IMR-90 (cell line): ENCODE data around the gene ORC2. TPM values are rescaled to one million over a fixed set of nuclear protein-coding genes. Genes with fewer than 3 reads are reported as not detected.

Experiments
- ATAC-seq: fragments of 200-7000 bp; cut with Tn5 transposase; 2 replicates; pipeline ENCODE4 v1.9.1; 2020; ENCODE audit warnings: low read depth, mild to moderate bottlenecking, moderate library complexity
- BruUV-seq: library from RNA; stranded (reverse); fragments of 400-500 nt; replicated peaks from 2 replicates; lab custom pipeline; 2021; lab: Mats Ljungman, UMichigan
- CTCF ChIA-PET: fragments of 300-600 bp; formaldehyde crosslinking; extraction: SDS; loops from one replicate; lab custom pipeline; 2021; ENCODE audit warnings: antibody characterized with exemption; lab: Yijun Ruan, JAX
- POLR2A ChIA-PET: fragments of 300-600 bp; sonication (Branson Sonifier 250); formaldehyde crosslinking; loops from one replicate; lab custom pipeline; 2022; ENCODE audit warnings: antibody characterized with exemption; ENCODE audit not compliant: unreplicated experiment; lab: Charles Lee
- DNase-seq: peaks from one replicate; pipeline ENCODE4 v3.0.0; 2013
- H2AFZ ChIP-seq: replicated peaks from 2 replicates; pipeline ENCODE3; 2013; ENCODE audit warnings: low read length, mild to moderate bottlenecking; ENCODE audit not compliant: poor library complexity
- H2AK5ac ChIP-seq: 2 replicates; pipeline ENCODE4 v1.6.1; 2013; ENCODE audit warnings: low read depth, low read length, inconsistent platforms
- H2AK9ac ChIP-seq: replicated peaks from 2 replicates; pipeline ENCODE3; 2013; ENCODE audit warnings: mild to moderate bottlenecking, low read depth, low read length, moderate library complexity; ENCODE audit not compliant: poor library complexity
- H2BK120ac ChIP-seq: 2 replicates; pipeline ENCODE4 v1.6.1; 2013; ENCODE audit warnings: low read depth, low read length, inconsistent platforms
- H2BK15ac ChIP-seq: 3 replicates; pipeline ENCODE4 v1.6.1; 2013; ENCODE audit warnings: low read depth, low read length, inconsistent platforms
- H2BK20ac ChIP-seq: 2 replicates; pipeline ENCODE4 v1.6.1; 2013; ENCODE audit warnings: low read depth, mild to moderate bottlenecking, inconsistent platforms, low read length, moderate library complexity
- H2BK5ac ChIP-seq: 2 replicates; pipeline ENCODE4 v1.6.1; 2013; ENCODE audit warnings: mild to moderate bottlenecking, low read depth, low read length, inconsistent platforms; ENCODE audit not compliant: poor library complexity, severe bottlenecking
- H3K14ac ChIP-seq: replicated peaks from 2 replicates; pipeline ENCODE4 v1.6.1; 2013; ENCODE audit warnings: low read depth, low read length, inconsistent platforms
- H3K18ac ChIP-seq: 2 replicates; pipeline ENCODE4 v1.6.1; 2013; ENCODE audit warnings: low read depth, low read length, control low read depth
- H3K23ac ChIP-seq: 2 replicates; pipeline ENCODE4 v1.6.1; 2013; ENCODE audit warnings: low read depth, low read length, inconsistent platforms
- H3K27ac ChIP-seq: 2 replicates; pipeline ENCODE4 v1.5.1; 2013; ENCODE audit warnings: mild to moderate bottlenecking, control low read depth, low read length; ENCODE audit not compliant: insufficient read depth
- H3K27me3 ChIP-seq: 2 replicates; pipeline ENCODE4 v1.6.1; 2013; ENCODE audit warnings: low read length; ENCODE audit not compliant: control insufficient read depth, insufficient read depth
- H3K36me3 ChIP-seq: 2 replicates; pipeline ENCODE4 v1.6.1; 2013; ENCODE audit warnings: low read length, mixed read lengths; ENCODE audit not compliant: control insufficient read depth, insufficient read depth
- H3K4ac ChIP-seq: 2 replicates; pipeline ENCODE4 v1.6.1; 2013; ENCODE audit warnings: low read depth, low read length, inconsistent platforms
- H3K4me1 ChIP-seq: 2 replicates; pipeline ENCODE4 v1.6.1; 2013; ENCODE audit warnings: low read length, mixed read lengths; ENCODE audit not compliant: control insufficient read depth, insufficient read depth
- H3K4me2 ChIP-seq: 2 replicates; pipeline ENCODE4 v1.6.1; 2013; ENCODE audit warnings: low read depth, mild to moderate bottlenecking, control low read depth, low read length, moderate library complexity
- H3K4me3 ChIP-seq: 2 replicates; pipeline ENCODE4 v1.5.1; 2013; ENCODE audit warnings: low read depth, mild to moderate bottlenecking, control low read depth, low read length, moderate library complexity; ENCODE audit not compliant: insufficient read depth
- H3K56ac ChIP-seq: 2 replicates; pipeline ENCODE4 v1.6.1; 2013; ENCODE audit warnings: low read length, inconsistent platforms; ENCODE audit not compliant: insufficient read depth; ENCODE audit errors: extremely low read depth
- H3K79me1 ChIP-seq, 2 experiments: 2 replicates each; pipeline ENCODE4 v1.6.1; 2013; ENCODE audit warnings: low read length in 2 of 2, inconsistent platforms in 1 of 2, low read depth in 1 of 2
- H3K9ac ChIP-seq: 2 replicates; pipeline ENCODE4 v1.6.1; 2013; ENCODE audit warnings: low read depth, low read length, control low read depth
- H3K9me1 ChIP-seq: 2 replicates; pipeline ENCODE4 v1.6.1; 2013; ENCODE audit warnings: low read length, inconsistent platforms; ENCODE audit not compliant: insufficient read depth
- H3K9me3 ChIP-seq: 2 replicates; pipeline ENCODE4 v1.6.1; 2013; ENCODE audit warnings: low read length; ENCODE audit not compliant: control insufficient read depth, insufficient read depth
- H4K20me1 ChIP-seq: 2 replicates; pipeline ENCODE4 v1.6.1; 2013; ENCODE audit warnings: low read length, inconsistent platforms; ENCODE audit not compliant: insufficient read depth
- H4K5ac ChIP-seq: 2 replicates; pipeline ENCODE4 v1.6.1; 2013; ENCODE audit warnings: mild to moderate bottlenecking, low read depth, low read length, control low read depth
- H4K8ac ChIP-seq, 2 experiments: 2 replicates each; pipeline ENCODE4 v1.6.1; 2013; ENCODE audit warnings: low read depth in 2 of 2, low read length in 2 of 2, control low read depth in 1 of 2, inconsistent platforms in 1 of 2
- H4K91ac ChIP-seq: 2 replicates; pipeline ENCODE4 v1.6.1; 2013; ENCODE audit warnings: low read depth, low read length, inconsistent platforms; ENCODE audit not compliant: insufficient read depth
- BHLHE40 ChIP-seq: fragments of 150-350 bp; IDR thresholded peaks from 2 replicates; pipeline ENCODE4 v1.6.1; 2016; ENCODE audit warnings: mild to moderate bottlenecking, low read depth, low read length
- CEBPB ChIP-seq: IDR thresholded peaks from 2 replicates; pipeline ENCODE4 v1.6.1; 2012; ENCODE audit warnings: low read depth, low read length, improper control_type of control experiment
- CHD1 ChIP-seq: IDR thresholded peaks from 2 replicates; pipeline ENCODE4 v1.6.1; 2012; ENCODE audit warnings: low read depth, low read length, improper control_type of control experiment
- FOS ChIP-seq: fragments of 150-350 bp; IDR thresholded peaks from 2 replicates; pipeline ENCODE4 v1.6.1; 2016; ENCODE audit warnings: low read depth, low read length
- MAFK ChIP-seq: IDR thresholded peaks from 2 replicates; pipeline ENCODE4 v1.6.1; 2012; ENCODE audit warnings: low read depth, low read length, improper control_type of control experiment
- MAZ ChIP-seq: IDR thresholded peaks from 2 replicates; pipeline ENCODE4 v1.6.1; 2012; ENCODE audit warnings: low read depth, mild to moderate bottlenecking, low read length, improper control_type of control experiment, moderate library complexity, borderline replicate concordance
- MXI1 ChIP-seq: IDR thresholded peaks from 2 replicates; pipeline ENCODE4 v1.6.1; 2012; ENCODE audit warnings: low read depth, mild to moderate bottlenecking, low read length, moderate library complexity, borderline replicate concordance
- NFE2L2 ChIP-seq: fragments of 150-350 bp; IDR thresholded peaks from 2 replicates; pipeline ENCODE4 v1.6.1; 2016; ENCODE audit warnings: low read depth, mild to moderate bottlenecking, low read length
- POLR2A ChIP-seq: IDR thresholded peaks from 2 replicates; pipeline ENCODE4 v1.6.1; 2012; ENCODE audit warnings: mild to moderate bottlenecking, low read depth, low read length
- RAD21 ChIP-seq: IDR thresholded peaks from 2 replicates; pipeline ENCODE4 v1.6.1; 2012; ENCODE audit warnings: low read length, improper control_type of control experiment
- RCOR1 ChIP-seq: IDR thresholded peaks from 2 replicates; pipeline ENCODE4 v1.6.1; 2012; ENCODE audit warnings: mild to moderate bottlenecking, low read length, improper control_type of control experiment; ENCODE audit not compliant: insufficient replicate concordance
- RFX5 ChIP-seq: IDR thresholded peaks from 2 replicates; pipeline ENCODE4 v1.8.0; 2012; ENCODE audit warnings: low read depth, mild to moderate bottlenecking, low read length, moderate library complexity
- SMC3 ChIP-seq: fragments of 150-350 bp; IDR thresholded peaks from 2 replicates; pipeline ENCODE4 v1.6.1; 2016; ENCODE audit warnings: low read depth, mild to moderate bottlenecking, antibody characterized with exemption, low read length, moderate library complexity
- WGBS, 2 experiments: methylation state at CpG; one replicate each; pipeline versions ENCODE4 v1.1.5 to v1.1.7; 2013; ENCODE audit warnings: missing lambda C conversion rate in 2 of 2; ENCODE audit not compliant: insufficient read length in 1 of 2; ENCODE audit errors: extremely low coverage in 2 of 2; 5-methylcytosine and 5-hydroxymethylcytosine counted together
- dilution Hi-C: fragments of 300-500 bp; cut with HindIII; formaldehyde crosslinking; loops from one replicate; pipeline ENCODE4 v1.14.3; 2018; ENCODE audit warnings: low sequenced_read_pairs; ENCODE audit not compliant: unreplicated experiment
- in situ Hi-C: fragments of 300-500 bp; cut with MboI; formaldehyde crosslinking; loops from 3 replicates; pipeline ENCODE4 v1.14.3; 2019; ENCODE audit warnings: low sequenced_read_pairs, inconsistent platforms, mixed read lengths
- intact Hi-C: fragments of 100-400 bp; cut with micrococcal nuclease; formaldehyde crosslinking; loops from 2 replicates; pipeline ENCODE4 v1.10.0; 2022
- polyA plus RNA-seq, 3 experiments: library from polyadenylated mRNA; depleted of rRNA; stranded (reverse); fragments of >200 nt; gene quantifications; 2 replicates each; pipeline ENCODE4 v1.2.3, GENCODE V29; 2012; ENCODE audit warnings: low replicate concordance in 1 of 3
- total RNA-seq: library from RNA; depleted of rRNA; stranded (reverse); fragments of >200 nt; gene quantifications from 2 replicates; pipeline ENCODE4 v1.2.3, GENCODE V29; 2012
- TF ChIP-seq, protein P1 (sequence below): conservative IDR thresholded peaks from 2 replicates; pipeline ENCODE4 v1.5.1; 2012; ENCODE audit warnings: mild to moderate bottlenecking, low read depth, low read length, improper control_type of control experiment
- TF ChIP-seq, protein P2 (sequence below): fragments of 150-350 bp; IDR thresholded peaks from 2 replicates; pipeline ENCODE4 v1.6.1; 2017; ENCODE audit warnings: mild to moderate bottlenecking, antibody characterized with exemption, low read length, low read depth
- TF ChIP-seq, protein P3 (sequence below): fragments of 150-350 bp; IDR thresholded peaks from 2 replicates; pipeline ENCODE4 v1.6.1; 2016; ENCODE audit warnings: low read depth, mild to moderate bottlenecking, low read length, moderate library complexity, borderline replicate concordance

The ORC2 gene
- total and polyA plus RNA-seq, 2 of the 4 experiments (the other 2 are of a cell fraction), result 4.4 to 10.0 TPM

DNA sequence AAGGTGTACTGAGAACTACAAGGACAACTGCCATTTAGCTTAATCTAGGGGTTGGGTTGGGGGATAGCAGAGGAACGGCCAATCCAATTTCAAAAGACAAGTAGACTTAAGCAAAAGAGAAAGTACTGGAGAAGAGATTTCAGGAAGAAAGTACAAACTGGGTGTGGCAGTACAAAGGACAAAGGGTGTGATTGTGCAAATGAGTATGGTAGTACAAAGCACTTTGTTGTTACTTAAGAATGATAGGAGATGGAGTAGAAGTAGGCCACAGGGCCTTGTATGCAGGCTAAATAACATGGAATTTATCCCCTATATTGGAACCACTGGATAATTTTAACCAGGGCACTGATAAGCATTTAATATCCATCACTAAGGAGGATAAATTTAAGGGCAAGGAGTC, 4.7 kb upstream of the ORC2 start:
- H3K9me1 ChIP-seq, result peaks cover 3% of the 10 kb centered on the region; the same call in 1 of the 2 replicates
- H4K5ac ChIP-seq, result no peak overlapping the region
- no peak overlapping the region for H3K18ac ChIP-seq
- H2BK15ac ChIP-seq, result no peak overlapping the region
- H4K20me1 ChIP-seq, result no peaks in the 10 kb centered on the region
- H2AK9ac ChIP-seq, result no peak overlapping the region
- ATAC-seq (no peak), DNase-seq (no peak)
- POLR2A ChIA-PET, result no interaction called here
- H3K4ac ChIP-seq, result no peak overlapping the region
- peaks cover 3% of the 10 kb centered on the region; the same call in 1 of the 2 replicates for H3K4me1 ChIP-seq
- H3K9me3 ChIP-seq, result no peaks in the 10 kb centered on the region
- H3K9ac ChIP-seq, result no peak overlapping the region
- H3K79me1 ChIP-seq, result peaks cover 0 to 25% of the 10 kb centered on the region in 2 experiments; a peak in 3 of 4 replicates
- H4K91ac ChIP-seq, result no peak overlapping the region
- no peak overlapping the region for H2AFZ ChIP-seq
- CTCF ChIA-PET, result interaction anchor here (1.1 kb wide), 1 partner anchor 13 kb away, joined by 3 read pairs; no protein-coding TSS in a partner anchor
- dilution Hi-C loops (no loop called here), intact Hi-C loops (no loop called here), in situ Hi-C loops (no loop called here)
- H3K4me2 ChIP-seq, result no peak overlapping the region
- no peak overlapping the region for H3K23ac ChIP-seq
- H3K27ac ChIP-seq, result no peak overlapping the region
- H2BK120ac ChIP-seq, result no peak overlapping the region
- no TSS peak for BruUV-seq
- no peak overlapping the region for H2BK5ac ChIP-seq
- no peak overlapping the region for H2AK5ac ChIP-seq
- no peak overlapping the region for H4K8ac ChIP-seq
- H2BK20ac ChIP-seq, result no peak overlapping the region
- no peak overlapping the region for H3K56ac ChIP-seq
- H3K36me3 ChIP-seq, result no peaks in the 10 kb centered on the region
- TF ChIP-seq RCOR1 (no peak), CHD1 (no peak), BHLHE40 (no peak), POLR2A (no peak), MAZ (no peak), CEBPB (no peak), MXI1 (no peak), FOS (no peak), NFE2L2 (no peak), RAD21 (no peak), MAFK (no peak), SMC3 (no peak), RFX5 (no peak)
- TF ChIP-seq, protein P1, sequence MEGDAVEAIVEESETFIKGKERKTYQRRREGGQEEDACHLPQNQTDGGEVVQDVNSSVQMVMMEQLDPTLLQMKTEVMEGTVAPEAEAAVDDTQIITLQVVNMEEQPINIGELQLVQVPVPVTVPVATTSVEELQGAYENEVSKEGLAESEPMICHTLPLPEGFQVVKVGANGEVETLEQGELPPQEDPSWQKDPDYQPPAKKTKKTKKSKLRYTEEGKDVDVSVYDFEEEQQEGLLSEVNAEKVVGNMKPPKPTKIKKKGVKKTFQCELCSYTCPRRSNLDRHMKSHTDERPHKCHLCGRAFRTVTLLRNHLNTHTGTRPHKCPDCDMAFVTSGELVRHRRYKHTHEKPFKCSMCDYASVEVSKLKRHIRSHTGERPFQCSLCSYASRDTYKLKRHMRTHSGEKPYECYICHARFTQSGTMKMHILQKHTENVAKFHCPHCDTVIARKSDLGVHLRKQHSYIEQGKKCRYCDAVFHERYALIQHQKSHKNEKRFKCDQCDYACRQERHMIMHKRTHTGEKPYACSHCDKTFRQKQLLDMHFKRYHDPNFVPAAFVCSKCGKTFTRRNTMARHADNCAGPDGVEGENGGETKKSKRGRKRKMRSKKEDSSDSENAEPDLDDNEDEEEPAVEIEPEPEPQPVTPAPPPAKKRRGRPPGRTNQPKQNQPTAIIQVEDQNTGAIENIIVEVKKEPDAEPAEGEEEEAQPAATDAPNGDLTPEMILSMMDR, result no peak
- TF ChIP-seq, protein P2, sequence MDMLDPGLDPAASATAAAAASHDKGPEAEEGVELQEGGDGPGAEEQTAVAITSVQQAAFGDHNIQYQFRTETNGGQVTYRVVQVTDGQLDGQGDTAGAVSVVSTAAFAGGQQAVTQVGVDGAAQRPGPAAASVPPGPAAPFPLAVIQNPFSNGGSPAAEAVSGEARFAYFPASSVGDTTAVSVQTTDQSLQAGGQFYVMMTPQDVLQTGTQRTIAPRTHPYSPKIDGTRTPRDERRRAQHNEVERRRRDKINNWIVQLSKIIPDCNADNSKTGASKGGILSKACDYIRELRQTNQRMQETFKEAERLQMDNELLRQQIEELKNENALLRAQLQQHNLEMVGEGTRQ, result no peak
- TF ChIP-seq, protein P3, sequence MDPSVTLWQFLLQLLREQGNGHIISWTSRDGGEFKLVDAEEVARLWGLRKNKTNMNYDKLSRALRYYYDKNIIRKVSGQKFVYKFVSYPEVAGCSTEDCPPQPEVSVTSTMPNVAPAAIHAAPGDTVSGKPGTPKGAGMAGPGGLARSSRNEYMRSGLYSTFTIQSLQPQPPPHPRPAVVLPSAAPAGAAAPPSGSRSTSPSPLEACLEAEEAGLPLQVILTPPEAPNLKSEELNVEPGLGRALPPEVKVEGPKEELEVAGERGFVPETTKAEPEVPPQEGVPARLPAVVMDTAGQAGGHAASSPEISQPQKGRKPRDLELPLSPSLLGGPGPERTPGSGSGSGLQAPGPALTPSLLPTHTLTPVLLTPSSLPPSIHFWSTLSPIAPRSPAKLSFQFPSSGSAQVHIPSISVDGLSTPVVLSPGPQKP, result no peak
- no peak overlapping the region for H3K14ac ChIP-seq
- H3K27me3 ChIP-seq, result no peaks in the 10 kb centered on the region
- WGBS, 2 experiments, result no CpG with 5 or more reads among the region's 1 CpG
- no peak overlapping the region for H3K4me3 ChIP-seq
